A549 (cell line): Measurements from ENCODE around the gene IGFBP3.
"Not testable (repeated sequence)": the region's sequence is repeated elsewhere in the genome, so short reads cannot be mapped to it uniquely, and the experiment has no call there.

Experiments
- BCL3 ChIP-seq: fragments of >200 bp; sonication (Bioruptor Twin); formaldehyde crosslinking; IDR thresholded peaks from 3 replicates; pipeline ENCODE4 v1.6.1; 2016
- CEBPB ChIP-seq, 2 experiments: fragments of >200 bp in 1 of 2; sonication (Bioruptor Twin) in 1 of 2; formaldehyde crosslinking in 1 of 2; IDR thresholded peaks; 2 replicates each; pipeline ENCODE4 v1.6.1; 2012 to 2016
- CHD4 ChIP-seq: fragments of 200-600 bp; sonication (generic); IDR thresholded peaks from 2 replicates; pipeline ENCODE4 v1.6.1; 2016; ENCODE audit warnings: antibody characterized with exemption, mild to moderate bottlenecking, borderline replicate concordance
- CTCF ChIP-seq: fragments of >200 bp; sonication (Bioruptor Twin); formaldehyde crosslinking; IDR thresholded peaks from 3 replicates; pipeline ENCODE4 v1.5.1; 2016
- E2F6 ChIP-seq: IDR thresholded peaks from 2 replicates; pipeline ENCODE4 v1.6.1; 2012; ENCODE audit warnings: low read depth, borderline replicate concordance
- FOXS1 ChIP-seq: fragments of 250-450 bp; sonication (Bioruptor Pico); IDR thresholded peaks from 2 replicates; pipeline ENCODE4 v1.5.0; 2020; ENCODE audit warnings: mild to moderate bottlenecking, moderate library complexity
- KDM1A ChIP-seq: fragments of 200-600 bp; sonication (generic); IDR thresholded peaks from 2 replicates; pipeline ENCODE4 v1.6.1; 2016; ENCODE audit warnings: low read depth, mild to moderate bottlenecking
- MAX ChIP-seq: IDR thresholded peaks from 2 replicates; pipeline ENCODE4 v1.6.1; 2012
- PHF8 ChIP-seq: fragments of 200-600 bp; sonication (generic); IDR thresholded peaks from 2 replicates; pipeline ENCODE4 v1.6.1; 2016; ENCODE audit warnings: low read depth, mild to moderate bottlenecking, antibody characterized with exemption, moderate library complexity, borderline replicate concordance
- POLR2A ChIP-seq: IDR thresholded peaks from 2 replicates; pipeline ENCODE4 v1.6.1; 2012; ENCODE audit warnings: mild to moderate bottlenecking, low read length
- RAD21 ChIP-seq, 2 experiments: fragments of >200 bp in 1 of 2; sonication (Bioruptor Twin) in 1 of 2; formaldehyde crosslinking in 1 of 2; IDR thresholded peaks in 1 of 2; conservative IDR thresholded peaks in 1 of 2; 2 replicates in 1 of 2; 3 replicates in 1 of 2; pipeline ENCODE4 v1.6.1; 2012 to 2018; ENCODE audit warnings: inconsistent platforms in 1 of 2
- SMC3 ChIP-seq: fragments of >200 bp; sonication (Bioruptor Twin); formaldehyde crosslinking; IDR thresholded peaks from 3 replicates; pipeline ENCODE4 v1.6.1; 2018; ENCODE audit warnings: inconsistent platforms
- USF2 ChIP-seq: fragments of 450-650 bp; IDR thresholded peaks from 2 replicates; pipeline ENCODE4 v1.6.1; 2014; ENCODE audit warnings: antibody characterized with exemption

GRCh38 chr7:45953055-45953454 lies 32.0 kb upstream of the IGFBP3 start:
- TF ChIP-seq CTCF; POLR2A; CEBPB (IDR thresholded peaks at IDR 0.05); SMC3; E2F6; FOXS1 (CRISPR knock-in tag); RAD21 (conservative IDR thresholded peaks at IDR 0.05 in 1 of 2, IDR thresholded peaks at IDR 0.05 in 1 of 2); MAX; PHF8; CHD4; BCL3; USF2; KDM1A: not testable (repeated sequence)
